Measurements from ENCODE around the gene TMEM123.

TMEM123 gene

DNA sequence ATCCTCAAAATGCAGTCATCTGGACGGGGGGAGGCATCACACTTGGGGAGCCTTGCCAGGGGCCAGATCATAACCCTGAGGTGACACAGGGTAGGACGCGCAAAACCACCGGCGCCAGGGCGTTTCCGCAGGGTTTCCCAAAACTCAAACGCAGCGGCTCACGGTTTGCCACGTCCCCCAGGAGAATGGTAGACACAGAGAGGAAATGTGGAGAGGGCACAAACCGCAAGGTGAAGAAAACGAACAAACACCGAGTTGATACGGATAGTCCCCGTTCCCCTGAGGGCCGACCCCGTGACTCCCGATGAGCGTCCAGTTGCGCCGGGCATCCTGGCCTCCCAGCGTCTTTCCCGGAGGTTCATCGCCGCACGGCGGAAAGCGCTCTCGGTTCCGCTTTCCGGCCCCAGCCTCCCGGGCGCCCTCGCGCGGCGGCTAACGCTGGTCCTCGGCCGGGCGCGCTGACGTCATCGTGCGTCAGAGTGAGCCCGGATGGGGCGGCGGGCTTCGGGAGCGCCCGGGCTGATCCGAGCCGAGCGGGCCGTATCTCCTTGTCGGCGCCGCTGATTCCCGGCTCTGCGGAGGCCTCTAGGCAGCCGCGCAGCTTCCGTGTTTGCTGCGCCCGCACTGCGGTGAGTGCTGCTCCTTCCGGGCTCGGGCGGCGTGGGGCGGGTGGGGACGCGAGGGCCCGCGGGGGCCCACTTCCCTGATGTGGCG lies 105.7 kb downstream of the TMEM123 start, which contains the start of gene BIRC2:
Gene BIRC2, plus strand, starts transcription at position 467 of the 714 bp plus-strand sequence. CDS start 2,641 bp downstream, outside the sequence.
- DNase-seq: peak; percentile 90

DNA sequence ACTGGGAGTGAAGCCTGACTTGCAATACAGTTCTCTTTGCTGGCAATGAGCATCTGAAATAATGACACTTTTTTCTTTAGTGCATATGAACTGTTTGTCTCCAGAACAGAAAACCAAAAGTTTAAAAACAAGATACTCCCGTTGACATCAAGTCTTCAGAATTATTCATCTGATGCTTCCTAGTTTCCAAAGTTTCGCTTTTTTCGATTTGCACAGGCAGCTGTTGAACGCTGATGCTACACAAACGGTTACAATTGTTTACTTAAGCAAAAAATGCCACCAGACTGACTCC lies 106.2 kb downstream of the TMEM123 start:
- DNase-seq: no peak
